ENCODE data around the gene ZC3H18.

DNA sequence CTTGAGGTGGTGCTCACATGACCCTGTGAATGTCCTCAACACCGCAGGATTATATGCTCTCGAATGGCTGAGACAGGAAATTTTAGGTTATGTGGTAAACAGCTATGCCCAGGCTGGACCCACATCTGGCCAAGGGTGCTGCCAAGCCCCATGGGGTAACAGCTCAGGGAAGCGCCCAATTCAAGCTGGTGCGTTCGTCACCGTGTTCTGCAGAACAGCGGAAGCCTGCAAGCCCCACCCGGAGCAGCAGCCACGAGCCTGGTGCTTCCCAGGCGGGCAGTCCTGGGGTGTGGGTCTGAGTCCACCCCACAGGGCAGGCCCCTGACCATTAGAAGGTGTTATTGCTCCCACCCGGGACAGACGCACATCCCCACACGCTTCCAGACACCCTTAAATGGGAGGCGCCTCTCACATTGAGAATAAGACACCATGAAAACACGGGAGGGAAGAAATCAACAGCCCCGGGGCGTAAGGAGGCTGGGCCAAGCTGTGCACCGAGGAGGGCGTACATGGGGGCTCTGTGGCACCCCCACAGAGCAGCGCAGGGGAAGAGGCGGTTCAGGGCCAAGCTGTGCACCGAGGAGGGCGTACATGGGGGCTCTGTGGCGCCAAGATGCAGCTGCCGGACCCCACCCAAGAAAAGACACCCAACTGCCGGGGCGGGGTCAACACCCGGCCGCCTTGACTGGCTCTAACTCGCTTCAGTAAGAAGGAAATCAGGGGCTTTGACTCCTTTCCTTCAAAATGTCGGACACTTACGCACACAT, 83.6 kb downstream of the ZC3H18 start:
- TF ChIP-seq, protein P1, sequence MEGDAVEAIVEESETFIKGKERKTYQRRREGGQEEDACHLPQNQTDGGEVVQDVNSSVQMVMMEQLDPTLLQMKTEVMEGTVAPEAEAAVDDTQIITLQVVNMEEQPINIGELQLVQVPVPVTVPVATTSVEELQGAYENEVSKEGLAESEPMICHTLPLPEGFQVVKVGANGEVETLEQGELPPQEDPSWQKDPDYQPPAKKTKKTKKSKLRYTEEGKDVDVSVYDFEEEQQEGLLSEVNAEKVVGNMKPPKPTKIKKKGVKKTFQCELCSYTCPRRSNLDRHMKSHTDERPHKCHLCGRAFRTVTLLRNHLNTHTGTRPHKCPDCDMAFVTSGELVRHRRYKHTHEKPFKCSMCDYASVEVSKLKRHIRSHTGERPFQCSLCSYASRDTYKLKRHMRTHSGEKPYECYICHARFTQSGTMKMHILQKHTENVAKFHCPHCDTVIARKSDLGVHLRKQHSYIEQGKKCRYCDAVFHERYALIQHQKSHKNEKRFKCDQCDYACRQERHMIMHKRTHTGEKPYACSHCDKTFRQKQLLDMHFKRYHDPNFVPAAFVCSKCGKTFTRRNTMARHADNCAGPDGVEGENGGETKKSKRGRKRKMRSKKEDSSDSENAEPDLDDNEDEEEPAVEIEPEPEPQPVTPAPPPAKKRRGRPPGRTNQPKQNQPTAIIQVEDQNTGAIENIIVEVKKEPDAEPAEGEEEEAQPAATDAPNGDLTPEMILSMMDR (conservative IDR thresholded peaks at IDR 0.05 in 1 of 2, IDR thresholded peaks at IDR 0.05 in 1 of 2; ENCODE audit: low read depth in 1 of 2, low read length in 2 of 2) = no peak
- no peak for TF ChIP-seq EZH2 (IDR thresholded peaks at IDR 0.05; ENCODE audit: low read length, missing control alignments)
